HG03060 (cell line): ENCODE results near the gene HOXD9.

Experiments used
- ATAC-seq: cut with Tn5 transposase; IDR thresholded peaks from one replicate; pipeline ENCODE4 v1.9.1; 2021; ENCODE audit warnings: low read depth, moderate number of reproducible peaks; ENCODE audit not compliant: unreplicated experiment

The HOXD9 gene

GRCh38 chr2:176097820-176098365, 24.6 kb upstream of the HOXD9 start:
- ATAC-seq = no peak

DNA sequence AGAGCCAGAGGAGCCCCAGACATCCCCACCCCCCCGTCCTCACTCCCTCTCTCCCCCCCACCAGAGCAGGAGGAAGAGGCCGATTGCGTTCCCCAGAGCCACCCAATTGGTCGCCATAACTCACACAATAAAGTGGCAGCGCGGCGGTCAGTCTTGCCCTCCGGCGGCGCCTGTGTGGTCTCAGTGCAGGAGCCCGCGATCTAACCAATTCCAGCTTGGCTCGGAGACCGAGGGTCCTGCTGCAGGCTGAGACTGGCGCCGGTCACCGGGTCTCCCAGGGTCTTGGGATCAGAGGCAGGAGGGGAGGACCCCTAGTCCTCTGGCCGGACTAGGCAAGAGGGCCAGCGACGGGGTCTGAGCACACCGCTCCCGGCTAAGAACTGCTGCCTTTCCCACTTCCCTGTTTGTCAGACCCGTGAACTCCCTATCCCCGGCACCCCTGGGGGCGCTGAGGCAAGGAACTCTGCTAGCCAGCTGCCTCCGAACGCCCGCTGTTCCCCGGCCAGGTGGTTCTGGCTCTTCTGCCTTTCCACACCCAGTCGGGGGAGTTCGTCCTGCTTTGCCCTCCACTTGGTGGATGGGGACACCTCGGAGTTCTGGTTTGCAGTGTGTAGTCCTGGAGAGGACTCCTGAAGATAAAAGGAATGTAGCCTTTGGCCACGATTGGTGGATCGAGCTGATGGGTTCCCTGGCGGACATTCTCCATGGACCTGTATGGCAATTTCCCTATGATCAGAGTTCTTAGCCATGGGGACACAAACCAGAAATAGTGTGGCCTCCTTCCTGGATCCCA, 24.0 kb upstream of the HOXD9 start:
- no peak for ATAC-seq

GRCh38 chr2:176099159-176099727, 23.3 kb upstream of the HOXD9 start:
- no peak for ATAC-seq

DNA sequence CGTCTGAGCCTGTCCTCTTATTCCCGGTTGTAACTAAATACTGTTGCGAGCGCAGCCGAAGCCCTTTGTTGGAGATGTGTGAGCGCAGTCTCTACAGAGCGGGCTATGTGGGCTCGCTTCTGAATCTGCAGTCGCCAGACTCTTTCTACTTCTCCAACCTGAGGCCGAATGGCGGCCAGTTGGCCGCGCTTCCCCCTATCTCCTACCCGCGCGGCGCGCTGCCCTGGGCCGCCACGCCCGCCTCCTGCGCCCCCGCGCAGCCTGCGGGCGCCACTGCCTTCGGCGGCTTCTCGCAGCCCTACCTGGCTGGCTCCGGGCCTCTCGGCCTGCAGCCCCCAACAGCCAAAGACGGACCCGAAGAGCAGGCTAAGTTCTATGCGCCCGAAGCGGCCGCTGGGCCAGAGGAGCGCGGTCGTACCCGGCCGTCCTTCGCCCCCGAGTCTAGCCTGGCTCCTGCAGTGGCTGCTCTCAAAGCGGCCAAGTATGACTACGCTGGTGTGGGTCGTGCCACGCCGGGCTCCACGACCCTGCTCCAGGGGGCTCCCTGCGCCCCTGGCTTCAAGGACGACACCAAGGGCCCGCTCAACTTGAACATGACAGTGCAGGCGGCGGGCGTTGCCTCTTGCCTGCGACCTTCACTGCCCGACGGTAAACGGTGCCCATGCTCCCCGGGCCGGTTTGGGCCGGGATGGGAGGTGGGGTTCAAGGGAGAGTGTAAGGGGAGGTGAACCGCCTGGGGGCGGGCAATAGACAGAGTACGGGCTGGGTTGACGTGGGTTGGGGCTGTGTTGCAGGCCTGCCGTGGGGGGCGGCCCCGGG, 22.6 kb upstream of the HOXD9 start, which contains the start of gene HOXD12:
Gene HOXD12 (plus strand): TSS at position 68 of the 819 bp plus-strand sequence. CDS start 7 bp downstream, at position 75.
- ATAC-seq = no peak

- ATAC-seq = no peak
Measured at GRCh38 chr2:176100547-176101140, 21.9 kb upstream of the HOXD9 start.

- ATAC-seq = no peak
Measured at GRCh38 chr2:176101216-176101830, 21.2 kb upstream of the HOXD9 start.

DNA sequence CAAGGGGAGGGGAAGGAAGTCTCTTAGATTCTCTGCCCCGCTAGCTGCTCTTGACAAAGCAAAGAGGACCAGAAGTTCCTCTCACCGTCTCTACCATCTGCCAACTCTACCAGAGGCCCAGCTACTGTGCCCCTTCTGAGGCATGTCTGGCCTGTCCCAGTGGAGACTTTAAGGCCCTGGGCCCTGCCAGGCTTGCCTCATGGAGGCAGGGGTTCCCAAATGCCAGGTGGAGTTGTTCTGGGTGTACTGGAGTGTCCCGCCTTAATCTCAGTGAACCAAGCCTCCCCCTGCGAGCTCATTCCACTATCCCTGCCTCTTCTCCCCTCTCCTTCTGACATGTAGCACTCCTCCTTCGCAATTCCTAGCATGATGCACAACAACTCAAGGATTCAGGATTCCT, 20.7 kb upstream of the HOXD9 start:
- ATAC-seq = no peak

GRCh38 chr2:176102309-176102866, 20.1 kb upstream of the HOXD9 start:
- ATAC-seq = no peak

DNA sequence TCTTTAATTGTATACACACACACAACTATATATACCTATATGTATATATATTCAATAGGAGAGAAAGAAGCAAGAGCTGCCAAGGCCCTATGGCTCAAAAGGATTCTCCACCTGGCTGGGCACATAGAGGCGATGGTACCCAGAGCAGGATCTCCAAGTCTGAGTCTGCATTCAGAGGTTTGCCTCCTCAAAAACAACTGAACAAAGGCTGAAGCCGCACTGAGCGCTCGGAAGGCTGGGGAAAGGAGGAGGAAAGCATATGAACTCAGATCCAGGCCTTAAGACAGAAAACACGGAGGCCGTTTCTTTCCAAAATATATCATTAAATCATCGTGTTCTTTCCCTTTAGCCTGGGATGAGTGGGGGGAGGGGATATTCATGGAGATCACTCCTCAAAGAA, 19.3 kb upstream of the HOXD9 start:
- ATAC-seq = no peak

GRCh38 chr2:176103742-176104315, 18.7 kb upstream of the HOXD9 start:
- ATAC-seq = no peak

DNA sequence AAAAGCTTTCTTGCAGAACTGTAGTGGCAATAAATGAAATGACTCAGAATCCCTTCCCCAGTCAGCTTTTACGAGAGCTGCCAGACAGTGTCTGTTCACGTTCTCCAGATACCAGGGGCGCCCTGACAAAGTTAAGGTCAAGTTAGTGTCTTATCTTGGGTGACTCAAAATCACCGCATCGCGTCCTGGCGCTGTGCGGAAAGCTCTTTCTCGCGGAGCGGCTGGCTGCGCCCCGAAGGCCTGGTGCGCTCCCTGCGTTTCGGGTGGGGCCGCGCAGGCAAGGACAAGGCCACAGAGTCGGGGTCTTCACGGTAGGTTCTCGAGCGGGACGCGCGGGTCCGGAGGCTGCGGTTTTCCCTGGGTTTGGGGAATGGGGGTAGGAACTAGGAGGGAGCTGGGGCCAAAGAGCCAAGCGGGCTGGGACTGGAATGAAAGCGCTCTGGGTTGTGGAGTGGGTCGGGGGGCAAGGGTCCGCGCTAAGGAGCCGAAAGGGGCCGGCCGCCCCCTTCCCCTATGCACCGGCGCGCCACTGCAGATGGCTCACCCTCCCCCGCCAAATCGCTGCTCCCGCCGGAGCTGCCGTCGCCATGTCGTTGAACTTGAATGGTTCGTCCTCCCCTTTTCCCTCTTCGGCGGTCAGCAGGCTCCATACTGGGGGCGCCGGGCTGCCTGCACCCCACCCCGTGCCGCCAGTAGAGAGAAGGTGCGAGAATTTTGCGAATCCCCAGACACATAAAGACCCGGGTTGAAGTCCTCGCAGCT, 18.0 kb upstream of the HOXD9 start:
- ATAC-seq = no peak

GRCh38 chr2:176105078-176105729, 17.3 kb upstream of the HOXD9 start:
- ATAC-seq = no peak

- no peak for ATAC-seq
Measured at GRCh38 chr2:176105730-176106580, 16.6 kb upstream of the HOXD9 start.

GRCh38 chr2:176106581-176107539, 15.7 kb upstream of the HOXD9 start, which contains the start of gene HOXD11:
Gene HOXD11 (plus strand): TSS chr2:176107280. CDS start chr2:176107356, 76 bp downstream.
- no peak for ATAC-seq

DNA sequence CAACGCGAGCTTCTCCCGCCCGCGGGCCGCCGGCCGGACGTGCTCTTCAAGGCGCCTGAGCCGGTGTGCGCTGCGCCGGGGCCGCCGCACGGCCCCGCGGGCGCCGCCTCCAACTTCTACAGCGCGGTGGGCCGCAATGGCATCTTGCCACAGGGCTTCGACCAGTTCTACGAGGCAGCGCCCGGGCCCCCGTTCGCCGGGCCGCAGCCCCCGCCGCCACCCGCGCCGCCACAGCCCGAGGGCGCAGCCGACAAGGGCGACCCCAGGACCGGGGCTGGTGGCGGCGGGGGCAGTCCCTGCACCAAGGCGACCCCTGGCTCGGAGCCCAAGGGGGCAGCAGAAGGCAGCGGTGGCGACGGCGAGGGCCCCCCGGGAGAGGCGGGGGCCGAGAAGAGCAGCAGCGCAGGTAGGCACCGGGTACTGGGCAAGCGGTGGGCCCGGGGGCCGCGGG, 14.8 kb upstream of the HOXD9 start:
- no peak for ATAC-seq
